T-helper 22 cell (primary cell): Measurements from ENCODE around the gene CEP135.
"Not testable (repeated sequence)": the region's sequence is repeated elsewhere in the genome, so short reads cannot be mapped to it uniquely, and the experiment has no call there.

Source experiments
- DNase-seq: peaks from one replicate; pipeline ENCODE4 v3.0.0-alpha.2; 2020; ENCODE audit warnings: low read depth

Gene CEP135, protein sequence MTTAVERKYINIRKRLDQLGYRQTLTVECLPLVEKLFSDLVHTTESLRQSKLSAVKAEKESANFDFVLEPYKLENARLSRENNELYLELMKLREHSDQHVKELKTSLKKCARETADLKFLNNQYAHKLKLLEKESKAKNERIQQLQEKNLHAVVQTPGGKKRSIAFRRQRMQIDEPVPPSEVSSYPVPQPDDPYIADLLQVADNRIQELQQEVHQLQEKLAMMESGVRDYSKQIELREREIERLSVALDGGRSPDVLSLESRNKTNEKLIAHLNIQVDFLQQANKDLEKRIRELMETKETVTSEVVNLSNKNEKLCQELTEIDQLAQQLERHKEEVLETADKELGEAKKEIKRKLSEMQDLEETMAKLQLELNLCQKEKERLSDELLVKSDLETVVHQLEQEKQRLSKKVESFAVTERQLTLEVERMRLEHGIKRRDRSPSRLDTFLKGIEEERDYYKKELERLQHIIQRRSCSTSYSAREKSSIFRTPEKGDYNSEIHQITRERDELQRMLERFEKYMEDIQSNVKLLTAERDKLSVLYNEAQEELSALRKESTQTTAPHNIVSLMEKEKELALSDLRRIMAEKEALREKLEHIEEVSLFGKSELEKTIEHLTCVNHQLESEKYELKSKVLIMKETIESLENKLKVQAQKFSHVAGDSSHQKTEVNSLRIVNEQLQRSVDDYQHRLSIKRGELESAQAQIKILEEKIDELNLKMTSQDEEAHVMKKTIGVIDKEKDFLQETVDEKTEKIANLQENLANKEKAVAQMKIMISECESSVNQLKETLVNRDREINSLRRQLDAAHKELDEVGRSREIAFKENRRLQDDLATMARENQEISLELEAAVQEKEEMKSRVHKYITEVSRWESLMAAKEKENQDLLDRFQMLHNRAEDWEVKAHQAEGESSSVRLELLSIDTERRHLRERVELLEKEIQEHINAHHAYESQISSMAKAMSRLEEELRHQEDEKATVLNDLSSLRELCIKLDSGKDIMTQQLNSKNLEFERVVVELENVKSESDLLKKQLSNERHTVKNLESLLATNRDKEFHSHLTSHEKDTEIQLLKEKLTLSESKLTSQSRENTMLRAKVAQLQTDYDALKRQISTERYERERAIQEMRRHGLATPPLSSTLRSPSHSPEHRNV

DNA sequence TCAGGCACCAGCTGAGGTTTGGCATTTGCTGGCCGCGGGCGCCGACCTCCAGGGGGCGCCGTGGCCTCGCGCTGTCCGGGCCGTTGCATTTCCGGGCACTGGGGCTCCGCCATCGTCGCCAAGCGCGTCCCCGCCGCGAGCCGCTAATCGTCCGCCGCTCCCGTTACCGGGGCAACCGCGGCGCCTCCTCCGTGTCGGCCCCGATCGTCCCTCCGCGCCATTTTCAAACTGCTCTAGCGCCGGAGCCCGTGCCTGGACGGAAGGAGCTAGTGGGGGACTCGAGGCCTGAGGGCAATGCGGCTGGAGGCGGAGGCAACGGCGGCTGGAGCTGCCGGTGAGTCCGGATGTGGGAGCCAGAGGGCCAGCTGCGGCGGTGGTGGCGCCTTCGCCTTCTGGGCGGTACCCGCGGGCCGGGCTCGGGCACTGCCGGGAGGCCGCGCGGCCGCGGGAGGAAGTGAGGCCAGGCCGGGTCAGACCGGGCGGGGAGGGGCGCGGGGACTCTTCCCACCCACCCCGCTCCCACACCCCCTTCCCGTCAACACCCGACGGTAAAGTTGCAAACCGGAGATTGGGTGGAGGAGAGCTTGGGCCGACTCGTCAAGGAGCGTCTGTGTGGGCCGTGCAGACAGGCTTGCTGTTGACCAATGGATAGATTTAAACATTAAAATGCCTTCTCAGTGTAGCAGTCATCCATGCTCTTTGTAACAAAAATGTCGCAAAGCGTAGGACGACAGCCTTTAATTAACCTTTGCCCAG is at the start of gene CEP135:
Gene CEP135 (plus strand): TSS at position 220 of the 756 bp plus-strand sequence. CDS start 3,186 bp downstream, outside the sequence.
- DNase-seq, result peak; percentile 86

DNA sequence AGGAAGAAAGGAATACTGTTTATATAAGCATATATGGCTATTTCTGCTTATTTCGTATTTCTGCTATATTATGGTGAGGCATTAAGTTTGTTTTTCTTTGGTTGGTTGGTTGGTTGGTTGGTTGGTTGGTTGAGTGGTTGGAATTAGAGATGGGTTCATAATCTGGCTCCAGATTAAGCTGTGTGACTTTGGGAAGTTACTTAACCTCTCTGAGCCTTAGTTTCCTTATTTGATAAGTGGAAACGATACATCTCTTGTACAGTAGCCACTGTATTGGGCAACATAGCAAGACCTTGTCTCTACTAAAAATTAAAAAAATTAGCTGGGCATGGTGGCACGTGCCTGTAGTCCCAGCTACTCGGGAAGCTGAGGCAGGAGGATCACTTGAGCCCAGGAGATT is 46.1 kb upstream of the CEP135 start:
- DNase-seq, result no peak

DNA sequence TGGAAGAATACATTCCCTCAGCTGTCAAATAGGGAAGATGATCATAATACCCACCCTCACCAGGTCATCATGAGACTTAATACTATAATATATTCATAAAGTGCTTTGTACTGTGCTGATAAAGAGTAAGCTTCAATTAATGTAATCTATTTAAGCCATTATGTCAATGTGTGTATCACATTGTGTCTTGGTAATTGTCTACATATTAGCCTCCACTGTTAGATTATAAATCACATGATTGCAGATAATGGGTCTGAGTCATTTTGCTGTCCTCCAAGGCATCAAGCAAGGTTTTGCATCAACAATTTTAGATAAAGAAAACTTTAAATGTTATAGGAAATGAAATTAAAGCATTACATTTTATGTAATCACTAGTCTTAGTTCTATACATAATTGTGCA is 45.2 kb upstream of the CEP135 start:
- no peak for DNase-seq

DNA sequence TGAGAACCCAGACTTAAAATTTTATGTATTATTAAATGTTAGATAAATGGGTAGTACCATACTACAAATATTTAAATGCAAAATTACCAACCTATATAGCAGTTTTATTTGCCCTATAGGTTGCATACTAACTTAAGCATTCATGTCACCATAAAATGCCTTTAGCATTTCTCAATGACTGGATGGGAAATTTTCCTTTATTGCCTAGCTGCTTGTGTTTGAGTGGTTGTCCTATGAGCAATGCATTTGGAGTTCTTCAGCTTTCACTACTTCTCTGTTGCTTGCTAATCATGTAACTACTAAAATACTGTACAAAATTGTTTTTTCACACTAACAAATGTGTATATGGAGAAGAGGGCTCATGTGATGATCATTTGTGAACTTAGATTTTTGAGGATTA is 44.2 kb upstream of the CEP135 start:
- DNase-seq, result no peak

DNA sequence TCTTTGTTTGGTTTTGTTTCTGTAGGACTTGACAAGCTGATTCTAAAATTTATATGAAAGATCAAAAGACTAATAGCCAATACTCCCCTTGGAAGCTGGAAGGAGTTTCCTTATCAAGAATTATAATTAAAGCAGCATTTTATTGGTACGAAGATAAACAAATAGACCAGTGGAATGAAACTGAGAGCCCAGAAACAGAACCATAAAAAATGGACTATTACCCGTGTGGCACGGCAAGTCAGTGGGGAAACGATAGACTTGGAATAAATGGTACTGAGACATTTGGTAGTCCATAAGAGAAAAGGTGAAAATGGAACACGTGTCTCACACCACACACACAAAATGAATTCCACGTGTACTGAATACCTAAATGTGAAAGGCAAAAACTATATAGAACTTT is 42.4 kb upstream of the CEP135 start:
- no peak for DNase-seq

DNA sequence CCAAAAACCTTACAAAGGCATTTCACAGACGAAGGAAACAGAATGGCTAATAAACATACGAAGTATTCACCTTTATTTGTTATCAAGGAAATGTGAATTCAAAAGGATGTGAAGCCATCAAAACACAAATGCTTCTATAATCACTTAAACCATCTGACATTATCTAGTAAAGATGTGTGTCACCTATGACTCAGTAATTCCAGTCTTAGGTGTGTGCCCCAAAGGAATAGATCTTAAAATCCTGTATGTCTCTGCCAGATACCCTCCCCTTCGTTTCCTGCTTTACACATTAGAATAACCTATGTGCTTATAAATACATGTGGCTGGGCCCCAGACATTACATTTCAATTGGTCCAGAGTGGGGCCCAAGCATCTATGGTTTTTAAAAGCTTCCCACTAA is 41.8 kb upstream of the CEP135 start:
- DNase-seq, result no peak

DNA sequence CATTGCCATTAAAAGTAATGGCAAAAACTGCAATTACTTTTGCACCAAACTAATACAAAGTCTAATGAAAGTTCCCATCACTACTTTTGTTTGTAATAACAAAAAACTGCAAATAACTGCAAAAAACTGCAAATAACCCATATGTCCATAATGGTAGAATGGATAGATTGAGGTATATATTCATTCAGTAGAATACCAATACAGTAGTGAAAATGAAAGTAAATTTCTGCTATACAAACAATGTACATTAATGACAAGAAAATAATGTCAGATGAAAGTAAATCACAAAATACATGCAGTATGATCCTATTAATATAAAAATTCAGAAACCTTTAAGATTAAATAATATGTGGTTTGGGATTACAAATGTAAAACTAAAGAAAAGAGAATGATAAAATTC is 41.3 kb upstream of the CEP135 start:
- no peak for DNase-seq

DNA sequence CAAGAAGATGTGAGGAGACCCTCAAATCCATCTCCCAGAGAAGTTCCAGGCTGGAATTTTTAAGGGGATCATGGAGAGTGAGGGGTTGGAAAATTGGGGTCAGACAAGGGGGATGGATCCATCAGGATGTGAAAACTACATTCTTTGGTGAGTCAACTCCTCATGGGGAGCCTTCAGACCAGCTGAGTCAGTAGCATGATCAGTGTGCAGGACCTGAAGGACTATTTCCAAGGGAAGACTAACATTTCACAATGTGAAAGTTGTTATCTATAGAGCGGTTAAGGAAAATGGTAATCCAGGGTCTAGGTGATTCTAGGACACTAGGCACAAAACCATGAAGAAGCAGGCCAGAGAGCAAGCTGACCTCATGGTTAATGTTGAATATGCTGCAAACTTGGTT is 38.6 kb upstream of the CEP135 start:
- DNase-seq, result no peak

DNA sequence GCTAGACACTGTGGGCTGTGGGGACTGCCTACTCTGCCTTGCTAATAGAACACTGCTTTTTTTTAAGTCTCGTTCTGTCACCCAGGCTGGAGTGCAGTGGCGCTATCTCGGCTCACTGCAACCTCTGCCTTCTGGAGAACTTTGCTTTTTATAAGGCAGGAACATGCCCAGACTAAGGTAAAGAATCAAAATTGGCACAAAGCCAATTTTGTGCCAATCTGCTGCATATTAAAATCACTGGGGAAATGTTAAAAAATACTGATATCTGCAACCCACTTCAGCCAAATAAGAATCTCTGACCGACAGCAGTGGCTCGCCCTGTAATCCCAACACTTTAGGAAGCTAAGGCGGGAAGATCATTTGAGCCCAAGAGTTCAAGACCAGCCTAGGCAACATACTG is 36.5 kb upstream of the CEP135 start:
- no peak for DNase-seq

DNA sequence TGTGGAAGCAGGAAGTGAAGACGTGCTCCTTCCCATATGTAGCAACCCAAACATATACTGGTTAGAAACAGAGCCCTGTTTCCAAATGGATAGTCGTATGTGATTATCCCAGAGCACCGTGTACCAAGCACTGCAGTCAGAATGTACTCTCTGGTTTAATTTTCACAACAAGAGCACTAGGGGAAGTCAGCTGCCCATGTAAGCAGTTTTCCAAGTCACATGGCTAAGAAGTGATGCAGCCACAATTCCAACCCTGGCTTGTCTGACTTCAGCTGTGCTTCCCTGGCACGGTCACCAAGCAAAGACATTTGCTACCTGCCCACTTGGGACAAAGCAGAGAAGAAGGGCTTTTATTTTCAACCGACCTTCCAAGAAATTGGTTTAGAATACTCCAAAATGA is 28.2 kb upstream of the CEP135 start:
- DNase-seq, result no peak

DNA sequence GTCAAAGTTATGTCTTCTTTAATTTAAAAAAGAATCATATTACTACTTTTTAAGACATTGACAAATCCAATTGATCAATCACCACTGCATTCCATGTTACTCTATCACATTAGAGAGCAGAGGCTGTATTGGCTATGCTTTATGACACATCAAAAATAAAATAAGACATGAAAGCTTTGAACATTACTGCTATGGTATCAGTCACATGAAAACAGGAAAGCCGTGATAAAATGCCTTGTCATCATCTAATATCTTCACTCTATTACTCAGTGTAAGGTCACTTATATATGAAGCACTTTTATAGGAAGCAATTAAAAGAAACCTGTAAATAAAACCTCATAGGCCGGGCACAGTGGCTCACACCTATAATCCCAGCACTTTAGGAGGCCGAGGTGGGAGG is 27.7 kb upstream of the CEP135 start:
- no peak for DNase-seq

DNA sequence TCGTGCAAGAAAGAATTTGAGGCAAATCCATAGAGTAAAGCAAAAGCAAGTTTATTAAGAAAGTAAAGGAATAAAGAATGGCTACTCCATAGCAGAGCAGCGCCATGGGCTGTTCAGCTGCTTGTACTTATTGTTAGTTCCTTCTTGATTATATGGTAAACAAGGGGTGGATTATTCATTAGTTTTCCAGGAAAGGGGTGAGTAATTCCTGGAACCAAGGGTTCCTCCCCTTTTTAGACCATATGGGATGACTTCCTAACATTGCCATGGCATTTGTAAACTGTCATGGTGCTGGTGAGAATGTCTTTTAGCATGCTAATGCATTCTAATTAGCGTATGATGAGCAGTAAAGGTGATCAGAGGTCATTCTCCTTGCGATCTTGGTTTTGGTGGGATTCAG is 23.5 kb upstream of the CEP135 start:
- no peak for DNase-seq

DNA sequence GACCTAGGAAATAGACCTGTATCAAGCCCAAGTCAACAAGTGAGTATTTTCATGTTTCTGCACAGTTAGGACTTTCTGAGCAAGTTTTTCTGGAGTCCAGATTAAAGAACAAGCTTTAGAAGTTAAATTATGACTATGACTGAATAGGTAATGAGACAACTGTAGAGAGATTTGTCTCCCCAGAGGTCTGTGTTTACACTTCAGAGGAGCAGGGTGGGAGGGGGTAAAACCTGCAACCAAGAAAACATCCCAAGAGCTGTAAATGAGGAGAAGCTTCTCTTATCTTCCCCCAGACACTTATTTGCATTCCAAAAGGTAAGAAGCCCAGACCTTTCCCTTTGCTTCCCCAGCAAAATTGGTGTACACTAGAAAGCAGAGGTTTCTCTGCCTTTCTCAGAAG is 22.1 kb upstream of the CEP135 start:
- DNase-seq, result no peak

DNA sequence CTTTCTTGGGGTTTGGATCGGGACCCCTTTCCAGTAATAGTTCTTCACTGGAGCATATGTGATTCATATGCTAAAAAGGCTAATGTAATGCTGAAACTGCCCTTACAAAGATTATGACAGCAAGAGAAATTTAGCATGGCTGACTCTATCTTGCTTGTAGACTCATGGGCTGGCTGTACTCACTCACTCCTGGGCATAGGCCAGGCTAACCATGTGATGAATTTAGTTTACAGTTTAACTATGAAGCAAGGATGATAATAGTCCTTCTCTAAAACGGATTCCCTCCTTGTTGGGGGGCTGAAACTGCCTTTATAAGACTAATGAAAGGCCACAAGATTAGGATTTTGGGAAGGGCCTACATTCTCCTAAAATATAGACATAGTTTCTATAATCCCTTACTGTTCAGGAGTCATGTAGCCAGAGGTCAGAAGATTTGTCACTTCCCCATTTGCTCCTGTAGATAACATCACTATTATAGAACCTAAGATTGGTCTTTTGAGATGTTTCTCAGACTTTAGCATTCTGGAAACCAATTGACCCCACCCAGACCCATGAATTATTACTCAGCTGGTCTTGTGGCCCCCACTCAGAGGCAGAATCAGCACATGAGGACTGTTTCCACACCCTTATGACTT is 20.8 kb upstream of the CEP135 start:
- DNase-seq, result no peak

DNA sequence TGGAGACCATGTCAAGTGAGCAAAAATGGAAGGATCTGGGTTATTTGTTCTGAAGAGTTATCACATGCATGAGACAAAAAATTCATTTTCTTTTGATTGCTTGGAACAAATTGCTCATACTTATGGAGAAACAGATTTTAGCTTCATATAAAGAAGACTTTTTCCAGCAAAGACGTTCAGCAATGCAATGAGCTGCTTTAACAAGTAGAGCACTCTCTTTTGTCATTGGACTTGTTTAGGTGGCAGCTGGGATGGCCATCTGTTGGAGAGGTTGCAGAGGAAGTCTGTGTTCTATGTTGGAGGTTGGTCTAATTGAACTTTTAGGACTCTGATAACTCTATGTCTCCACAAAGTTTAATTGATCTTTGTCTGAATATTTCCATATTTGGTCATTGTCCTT is 19.9 kb upstream of the CEP135 start:
- DNase-seq, result no peak

DNA sequence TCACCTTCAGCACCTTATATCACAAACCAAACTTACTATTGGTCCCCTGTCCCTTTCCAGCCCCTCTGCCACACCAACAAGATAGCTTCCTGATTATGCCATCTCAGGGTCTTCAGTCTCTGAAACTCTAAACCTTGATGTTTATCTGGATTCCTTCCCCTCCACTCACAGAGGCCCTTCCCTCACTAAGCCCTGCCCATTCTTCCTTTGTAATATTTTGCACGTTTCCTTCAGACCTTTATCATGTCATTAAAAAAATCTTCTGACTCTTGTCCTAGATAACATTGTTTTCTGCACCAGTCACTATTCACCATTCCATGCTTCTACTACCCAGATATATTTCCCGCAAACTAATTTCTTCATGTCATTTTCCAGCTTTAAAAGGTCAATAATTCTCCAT is 17.7 kb upstream of the CEP135 start:
- no peak for DNase-seq

DNA sequence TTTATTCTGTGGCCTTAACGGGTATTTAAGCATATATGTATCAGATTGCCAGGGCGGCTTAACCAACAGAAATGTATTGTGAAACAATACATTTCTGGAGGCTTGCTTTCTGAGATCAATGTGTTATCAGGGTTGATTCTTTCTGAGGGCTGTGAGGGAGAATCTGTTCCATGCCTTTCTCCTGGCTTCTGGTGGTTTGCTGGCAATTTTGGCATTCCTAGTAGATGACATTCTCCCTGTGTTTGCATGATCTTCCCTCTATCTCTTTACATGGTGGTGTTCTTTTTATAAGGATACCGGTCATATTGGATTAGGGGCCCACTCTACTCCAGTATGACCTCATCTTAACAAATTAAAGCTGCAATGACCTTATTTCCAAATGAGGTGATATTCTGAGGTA is 16.9 kb upstream of the CEP135 start:
- DNase-seq, result no peak

DNA sequence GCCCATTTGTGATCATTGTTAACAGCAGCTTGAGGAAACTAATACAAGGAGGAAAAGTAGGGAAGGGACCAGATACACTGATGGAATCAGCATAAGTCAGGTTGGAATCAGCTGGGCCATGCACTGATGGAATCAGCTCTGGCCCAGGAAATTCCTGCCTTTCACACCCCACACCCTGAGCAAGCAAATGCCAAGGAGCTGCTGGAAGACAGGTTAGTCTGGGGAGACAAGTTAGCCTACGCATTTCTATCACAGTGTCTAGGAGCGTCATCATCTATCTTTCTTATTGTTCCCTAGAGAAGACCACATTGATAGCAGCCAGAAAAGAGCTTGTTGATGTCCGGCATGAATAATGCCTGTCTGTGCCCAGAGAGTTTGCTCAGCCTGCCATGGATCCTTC is 16.2 kb upstream of the CEP135 start:
- no peak for DNase-seq

DNA sequence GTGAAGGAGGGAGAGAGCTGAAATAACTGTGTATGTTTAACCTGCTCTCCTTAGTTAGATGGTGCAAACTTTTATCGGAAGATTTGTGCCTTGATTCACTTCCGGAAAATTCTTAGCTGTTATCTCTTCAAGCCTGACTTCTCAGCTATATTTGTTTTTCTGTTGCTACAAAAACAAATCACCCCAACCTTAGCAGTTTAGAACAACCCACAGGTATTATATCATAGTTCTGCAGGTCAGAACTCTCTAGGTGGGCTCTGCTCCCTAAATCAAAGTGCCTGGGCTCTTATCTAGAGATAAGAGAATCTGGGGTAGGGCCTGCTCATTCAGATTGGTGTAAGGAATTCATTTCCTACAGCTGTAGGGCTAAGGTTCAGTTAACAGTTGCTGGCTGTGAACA is 15.1 kb upstream of the CEP135 start:
- DNase-seq, result no peak

DNA sequence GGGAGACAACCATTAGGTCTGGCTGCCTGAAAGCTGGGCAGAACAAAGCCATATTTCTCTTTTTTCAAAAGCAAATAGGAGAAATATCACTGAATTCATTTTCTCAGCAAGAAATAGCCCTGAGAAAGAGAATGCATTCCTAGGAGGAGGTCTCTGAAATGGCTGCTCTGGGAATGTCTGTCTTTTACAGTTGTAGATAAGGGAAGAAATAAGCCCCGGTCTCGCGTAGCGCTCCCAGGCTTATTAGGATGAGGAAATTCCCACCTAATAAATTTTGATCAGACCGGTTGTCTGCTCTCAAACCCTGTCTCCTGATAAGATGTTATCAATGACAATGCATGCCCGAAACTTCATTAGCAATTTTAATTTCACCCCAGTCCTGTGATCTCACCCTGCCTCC is 12.8 kb upstream of the CEP135 start:
- not testable (repeated sequence) for DNase-seq

DNA sequence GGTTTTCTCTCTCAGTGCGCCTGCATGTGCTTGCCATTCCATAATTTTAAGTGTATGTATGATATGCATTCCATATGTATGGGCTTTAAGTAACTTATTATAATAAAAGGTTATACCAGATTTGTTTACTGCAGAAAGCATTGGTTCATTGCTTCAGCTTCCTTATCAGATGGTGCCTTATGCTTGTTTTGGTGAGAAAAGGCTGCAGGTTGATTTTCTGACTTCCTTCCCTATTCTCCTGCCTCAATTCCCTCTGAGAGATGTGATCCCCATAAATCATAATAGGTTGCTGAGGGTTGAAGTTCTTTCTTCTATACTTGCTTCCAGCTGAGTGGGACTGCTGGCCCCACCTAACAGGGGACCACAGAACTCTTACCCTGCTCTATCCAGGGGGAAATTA is 10.3 kb upstream of the CEP135 start:
- no peak for DNase-seq

DNA sequence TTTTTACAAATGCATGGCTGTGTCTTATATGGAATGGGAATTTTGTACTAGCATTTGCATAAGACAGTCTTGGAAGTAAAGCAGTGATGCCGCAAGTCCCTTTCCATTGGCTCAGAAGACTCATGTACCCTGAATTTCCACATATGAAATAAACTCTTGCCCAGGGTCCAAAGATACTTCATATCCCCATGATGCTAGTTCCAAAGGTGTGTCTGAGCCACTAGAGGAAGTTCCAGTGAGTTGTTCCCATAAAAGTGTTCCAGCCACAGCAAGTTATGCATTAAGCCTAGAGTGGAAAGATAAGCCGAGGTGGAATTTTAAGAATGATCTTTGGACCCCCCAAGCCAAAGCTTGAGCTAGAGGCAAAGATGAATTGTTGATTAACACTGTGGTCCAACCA is 9.3 kb upstream of the CEP135 start:
- no peak for DNase-seq
